ENCODE data around the gene GPI. TPM values are rescaled to one million over a fixed set of nuclear protein-coding genes. Genes with fewer than 3 reads are reported as not detected.
A peak's percentile ranks its signal among the peaks of the same experiment; 100 is the strongest.

The GPI gene
- total and polyA plus RNA-seq, 2 of the 13 experiments (the other 11 are each of a cell fraction or from before 2014, with no cell fraction given) = 147 to 167 TPM

DNA sequence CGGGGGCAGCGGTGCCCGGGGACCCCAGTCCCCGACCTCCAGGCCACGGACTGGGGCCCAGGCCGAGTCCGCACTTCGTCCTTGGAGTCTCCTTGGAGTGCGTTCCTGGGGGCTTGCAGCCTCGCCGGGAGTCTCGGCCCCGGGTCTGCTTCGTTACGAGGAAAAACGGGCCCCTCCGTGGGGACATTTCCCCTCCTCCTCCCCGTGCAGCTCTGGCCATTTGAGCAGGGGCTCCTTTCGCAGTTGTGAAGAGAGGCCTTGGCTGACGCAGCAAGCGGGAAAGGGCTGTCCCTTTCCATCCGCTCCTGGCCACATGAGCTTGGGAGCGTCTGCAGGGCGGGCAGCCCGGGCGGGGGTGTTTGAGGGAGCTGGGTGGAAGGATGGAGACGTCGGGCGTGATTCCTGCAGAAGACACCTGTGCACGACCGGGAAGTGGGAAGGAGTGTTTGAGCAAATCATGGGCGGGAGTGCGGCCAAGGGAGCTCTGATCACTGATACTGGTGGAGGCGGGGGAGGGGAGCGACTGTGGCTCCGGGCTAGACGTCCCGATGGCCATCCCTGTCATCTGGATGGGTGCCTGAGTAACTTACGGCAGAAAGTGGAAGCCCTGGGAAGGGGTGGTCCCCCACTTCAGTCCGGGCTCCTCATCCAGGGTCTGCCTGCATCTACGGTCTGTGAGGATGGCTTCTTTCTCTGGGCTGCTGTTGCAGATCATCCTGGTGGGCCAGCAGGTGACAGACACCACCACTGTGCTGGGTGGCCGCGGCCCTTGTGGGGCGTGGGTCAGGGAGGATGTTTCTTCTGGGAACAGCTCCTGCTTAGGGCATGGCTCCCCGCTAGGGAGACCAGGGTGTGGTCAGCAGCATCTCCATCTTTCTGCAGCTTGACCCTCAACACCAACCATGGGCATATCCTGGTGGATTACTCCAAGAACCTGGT, 736 bp downstream of the GPI start:
- Histone ChIP-seq H3K27me3 (ENCODE audit: control insufficient read depth in 1 of 2, insufficient read depth in 2 of 2, low read length in 2 of 2) (no peaks in the 10 kb centered on the region), H2AFZ (ENCODE audit: low read length) (no peak overlapping the region), H3K4me1 (ENCODE audit: insufficient read depth, low read length) (peaks cover 88% of the 10 kb centered on the region), H3K4me2 (ENCODE audit: low read depth, low read length) (peak overlapping the region; percentile 87), H3K9me3 (ENCODE audit: low read length) (no peaks in the 10 kb centered on the region), H3K9ac (ENCODE audit: insufficient read depth, low read depth, low read length) (peak overlapping the region; percentile 84), H3K4me3 (replicated peaks in 1 of 3; ENCODE audit: insufficient read depth in 1 of 3, low read depth in 2 of 3, low read length in 3 of 3) (peak overlapping the region; percentile 87 to 95 (median 89)), H3K27ac (ENCODE audit: extremely low read length, insufficient read depth, low read length) (peak overlapping the region; percentile 76), H3K79me2 (ENCODE audit: insufficient read depth, low read length) (peaks cover 47% of the 10 kb centered on the region), H3K36me3 (replicated peaks in 1 of 2; ENCODE audit: control insufficient read depth in 1 of 2, insufficient read depth in 2 of 2, low read length in 2 of 2) (peaks cover 20 to 40% of the 10 kb centered on the region in 2 experiments), H4K20me1 (ENCODE audit: insufficient read depth, low read length) (peaks cover 26% of the 10 kb centered on the region)
- peak; percentile 11; the same call in 2 of the 3 replicates for ATAC-seq
- ChIA-PET CTCF (ENCODE audit: low intra/inter-chr PET ratio, low total read pairs) (no interaction called here), POLR2A (interaction anchor here (0.7 to 1.8 kb wide), 3 partner anchors 10 to 62 kb away, joined by 3 to 4 read pairs (median 4); no protein-coding TSS in a partner anchor)
- intact Hi-C loops (cut with micrococcal nuclease; ENCODE audit: unreplicated experiment) = no loop called here
- FAIRE-seq = no peak
- DNase-seq (ENCODE audit: low spot score) = no peak
- in situ Hi-C loops (cut with HindIII; ENCODE audit: extremely low pct_ligation_motif_present, low pct_unique_long_range_greater_than_20kb) = no loop called here
- BruUV-seq (replicated peaks) = TSS peak; percentile 49
- WGBS (ENCODE audit: low lambda C conversion rate) = 0% methylated on average over 20 of the region's 45 CpGs
- TF ChIP-seq, protein P1, sequence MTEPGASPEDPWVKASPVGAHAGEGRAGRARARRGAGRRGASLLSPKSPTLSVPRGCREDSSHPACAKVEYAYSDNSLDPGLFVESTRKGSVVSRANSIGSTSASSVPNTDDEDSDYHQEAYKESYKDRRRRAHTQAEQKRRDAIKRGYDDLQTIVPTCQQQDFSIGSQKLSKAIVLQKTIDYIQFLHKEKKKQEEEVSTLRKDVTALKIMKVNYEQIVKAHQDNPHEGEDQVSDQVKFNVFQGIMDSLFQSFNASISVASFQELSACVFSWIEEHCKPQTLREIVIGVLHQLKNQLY (CRISPR knock-in tag; IDR thresholded peaks at IDR 0.05) = no peak
- TF ChIP-seq ZFX (CRISPR knock-in tag; IDR thresholded peaks at IDR 0.05; ENCODE audit: low read depth) = peak; percentile 51
- no peak for TF ChIP-seq ZNF788 (CRISPR knock-in tag; IDR thresholded peaks at IDR 0.05; ENCODE audit: borderline replicate concordance)
- TF ChIP-seq HNRNPUL1 (IDR thresholded peaks at IDR 0.05; ENCODE audit: low read depth, low read length) = no peak
- TF ChIP-seq ZNF207 (IDR thresholded peaks at IDR 0.05; ENCODE audit: borderline replicate concordance) = no peak
- TF ChIP-seq, protein P2, sequence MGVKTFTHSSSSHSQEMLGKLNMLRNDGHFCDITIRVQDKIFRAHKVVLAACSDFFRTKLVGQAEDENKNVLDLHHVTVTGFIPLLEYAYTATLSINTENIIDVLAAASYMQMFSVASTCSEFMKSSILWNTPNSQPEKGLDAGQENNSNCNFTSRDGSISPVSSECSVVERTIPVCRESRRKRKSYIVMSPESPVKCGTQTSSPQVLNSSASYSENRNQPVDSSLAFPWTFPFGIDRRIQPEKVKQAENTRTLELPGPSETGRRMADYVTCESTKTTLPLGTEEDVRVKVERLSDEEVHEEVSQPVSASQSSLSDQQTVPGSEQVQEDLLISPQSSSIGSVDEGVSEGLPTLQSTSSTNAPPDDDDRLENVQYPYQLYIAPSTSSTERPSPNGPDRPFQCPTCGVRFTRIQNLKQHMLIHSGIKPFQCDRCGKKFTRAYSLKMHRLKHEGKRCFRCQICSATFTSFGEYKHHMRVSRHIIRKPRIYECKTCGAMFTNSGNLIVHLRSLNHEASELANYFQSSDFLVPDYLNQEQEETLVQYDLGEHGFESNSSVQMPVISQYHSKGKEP (CRISPR knock-in tag; IDR thresholded peaks at IDR 0.05) = no peak
- no peak for TF ChIP-seq BHLHE40 (IDR thresholded peaks at IDR 0.05; ENCODE audit: low read length)
- TF ChIP-seq ZNF121 (CRISPR knock-in tag; IDR thresholded peaks at IDR 0.05) = no peak
- TF ChIP-seq, protein P3, sequence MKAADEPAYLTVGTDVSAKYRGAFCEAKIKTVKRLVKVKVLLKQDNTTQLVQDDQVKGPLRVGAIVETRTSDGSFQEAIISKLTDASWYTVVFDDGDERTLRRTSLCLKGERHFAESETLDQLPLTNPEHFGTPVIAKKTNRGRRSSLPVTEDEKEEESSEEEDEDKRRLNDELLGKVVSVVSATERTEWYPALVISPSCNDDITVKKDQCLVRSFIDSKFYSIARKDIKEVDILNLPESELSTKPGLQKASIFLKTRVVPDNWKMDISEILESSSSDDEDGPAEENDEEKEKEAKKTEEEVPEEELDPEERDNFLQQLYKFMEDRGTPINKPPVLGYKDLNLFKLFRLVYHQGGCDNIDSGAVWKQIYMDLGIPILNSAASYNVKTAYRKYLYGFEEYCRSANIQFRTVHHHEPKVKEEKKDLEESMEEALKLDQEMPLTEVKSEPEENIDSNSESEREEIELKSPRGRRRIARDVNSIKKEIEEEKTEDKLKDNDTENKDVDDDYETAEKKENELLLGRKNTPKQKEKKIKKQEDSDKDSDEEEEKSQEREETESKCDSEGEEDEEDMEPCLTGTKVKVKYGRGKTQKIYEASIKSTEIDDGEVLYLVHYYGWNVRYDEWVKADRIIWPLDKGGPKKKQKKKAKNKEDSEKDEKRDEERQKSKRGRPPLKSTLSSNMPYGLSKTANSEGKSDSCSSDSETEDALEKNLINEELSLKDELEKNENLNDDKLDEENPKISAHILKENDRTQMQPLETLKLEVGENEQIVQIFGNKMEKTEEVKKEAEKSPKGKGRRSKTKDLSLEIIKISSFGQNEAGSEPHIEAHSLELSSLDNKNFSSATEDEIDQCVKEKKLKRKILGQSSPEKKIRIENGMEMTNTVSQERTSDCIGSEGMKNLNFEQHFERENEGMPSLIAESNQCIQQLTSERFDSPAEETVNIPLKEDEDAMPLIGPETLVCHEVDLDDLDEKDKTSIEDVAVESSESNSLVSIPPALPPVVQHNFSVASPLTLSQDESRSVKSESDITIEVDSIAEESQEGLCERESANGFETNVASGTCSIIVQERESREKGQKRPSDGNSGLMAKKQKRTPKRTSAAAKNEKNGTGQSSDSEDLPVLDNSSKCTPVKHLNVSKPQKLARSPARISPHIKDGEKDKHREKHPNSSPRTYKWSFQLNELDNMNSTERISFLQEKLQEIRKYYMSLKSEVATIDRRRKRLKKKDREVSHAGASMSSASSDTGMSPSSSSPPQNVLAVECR (CRISPR knock-in tag; IDR thresholded peaks at IDR 0.05; ENCODE audit: borderline replicate concordance) = peak; percentile 59
- TF ChIP-seq ZNF430 (CRISPR knock-in tag; IDR thresholded peaks at IDR 0.05) = peak; percentile 3; the same call in 1 of the 2 replicates
- TF ChIP-seq SPEN (CRISPR knock-in tag; IDR thresholded peaks at IDR 0.05; ENCODE audit: low read depth) = peak; percentile 34; the same call in 1 of the 2 replicates
- no peak for TF ChIP-seq CBX2 (IDR thresholded peaks at IDR 0.05; ENCODE audit: low read depth, low read length)
- TF ChIP-seq CBX2 (CRISPR knock-in tag; IDR thresholded peaks at IDR 0.05; ENCODE audit: low read depth) = no peak
- TF ChIP-seq MAFK (conservative IDR thresholded peaks at IDR 0.05 in 1 of 2, IDR thresholded peaks at IDR 0.05 in 1 of 2; ENCODE audit: low read length in 2 of 2) = no peak
- no peak for TF ChIP-seq SKI (IDR thresholded peaks at IDR 0.05; ENCODE audit: partially characterized antibody)
- TF ChIP-seq SALL2 (CRISPR knock-in tag; IDR thresholded peaks at IDR 0.05) = no peak
